Mesenchymal stem cell (in vitro differentiated cells and primary cell): Measurements from ENCODE around the gene MAPK8.
"Not testable (repeated sequence)": the region's sequence is repeated elsewhere in the genome, so short reads cannot be mapped to it uniquely, and the experiment has no call there.

Experiments
- DNase-seq: peaks from one replicate; pipeline ENCODE4 v3.0.0-alpha.2; 2013
- H2AFZ ChIP-seq: one replicate; pipeline ENCODE4 v1.6.1; 2013; ENCODE audit warnings: low read depth, mild to moderate bottlenecking, control low read depth, inconsistent platforms, low read length, moderate library complexity
- H2AK5ac ChIP-seq: 2 replicates; pipeline ENCODE4 v1.6.1; 2013; ENCODE audit warnings: low read length, moderate library complexity, mild to moderate bottlenecking, inconsistent platforms; ENCODE audit not compliant: severe bottlenecking
- H2BK120ac ChIP-seq: one replicate; pipeline ENCODE4 v1.6.1; 2013; ENCODE audit warnings: low read depth, mild to moderate bottlenecking, inconsistent platforms, low read length, moderate library complexity
- H2BK12ac ChIP-seq, 2 experiments: one replicate each; pipeline ENCODE4 v1.6.1; 2013; ENCODE audit warnings: inconsistent platforms in 2 of 2, low read length in 2 of 2, mild to moderate bottlenecking in 2 of 2, moderate library complexity in 2 of 2, control low read depth in 1 of 2
- H2BK15ac ChIP-seq: one replicate; pipeline ENCODE4 v1.6.1; 2013; ENCODE audit warnings: mild to moderate bottlenecking, low read depth, inconsistent platforms; ENCODE audit not compliant: poor library complexity, severe bottlenecking
- H2BK5ac ChIP-seq: 2 replicates; pipeline ENCODE4 v1.6.1; 2013; ENCODE audit warnings: low read depth, mild to moderate bottlenecking, low read length, control low read depth, inconsistent platforms; ENCODE audit not compliant: poor library complexity, severe bottlenecking
- H3K14ac ChIP-seq, 2 experiments: one replicate each; pipeline ENCODE4 v1.6.1; 2013; ENCODE audit warnings: inconsistent platforms in 2 of 2, low read length in 2 of 2, control low read depth in 1 of 2, mild to moderate bottlenecking in 1 of 2, moderate library complexity in 1 of 2
- H3K18ac ChIP-seq, 2 experiments: one replicate each; pipeline ENCODE4 v1.6.1; 2013; ENCODE audit warnings: inconsistent platforms in 2 of 2, low read length in 2 of 2, control low read depth in 1 of 2, low read depth in 1 of 2, mild to moderate bottlenecking in 1 of 2
- H3K23ac ChIP-seq, 2 experiments: one replicate each; pipeline ENCODE4 v1.6.1; 2013; ENCODE audit warnings: inconsistent platforms in 2 of 2, low read length in 2 of 2, mild to moderate bottlenecking in 2 of 2, moderate library complexity in 2 of 2, control low read depth in 1 of 2
- H3K27ac ChIP-seq: 2 replicates; pipeline ENCODE4 v1.5.1; 2013; ENCODE audit warnings: mild to moderate bottlenecking, moderate library complexity, low read length, control low read depth, inconsistent platforms; ENCODE audit not compliant: poor library complexity, severe bottlenecking
- H3K27me3 ChIP-seq, 2 experiments: 2 replicates each; pipeline versions ENCODE4 v1.6.1 to v1.7.0; 2013; ENCODE audit warnings: low read length in 2 of 2, mild to moderate bottlenecking in 2 of 2, moderate library complexity in 2 of 2, control low read depth in 1 of 2, inconsistent platforms in 1 of 2; ENCODE audit not compliant: control insufficient read depth in 1 of 2, insufficient read depth in 1 of 2
- H3K36me3 ChIP-seq, 2 experiments: 2 replicates each; pipeline versions ENCODE4 v1.6.1 to v1.7.0; 2013; ENCODE audit warnings: low read length in 2 of 2, control low read depth in 1 of 2, inconsistent platforms in 1 of 2, low read depth in 1 of 2, mild to moderate bottlenecking in 1 of 2; ENCODE audit not compliant: insufficient read depth in 2 of 2, control insufficient read depth in 1 of 2
- H3K4ac ChIP-seq, 2 experiments: one replicate each; pipeline ENCODE4 v1.6.1; 2013; ENCODE audit warnings: inconsistent platforms in 2 of 2, low read length in 2 of 2, mild to moderate bottlenecking in 2 of 2, moderate library complexity in 2 of 2, control low read depth in 1 of 2, low read depth in 1 of 2
- H3K4me1 ChIP-seq: 2 replicates; pipeline ENCODE4 v1.6.1; 2013; ENCODE audit warnings: low read depth, low read length, control low read depth; ENCODE audit not compliant: control insufficient read depth, insufficient read depth
- H3K4me2 ChIP-seq: 2 replicates; pipeline ENCODE4 v1.6.1; 2013; ENCODE audit warnings: low read length, mild to moderate bottlenecking, inconsistent platforms; ENCODE audit not compliant: poor library complexity, severe bottlenecking
- H3K4me3 ChIP-seq, 2 experiments: 2 replicates each; pipeline versions ENCODE4 v1.5.1 to v1.7.0; 2013; ENCODE audit warnings: low read length in 2 of 2, mild to moderate bottlenecking in 2 of 2, control low read depth in 1 of 2, low read depth in 1 of 2; ENCODE audit not compliant: insufficient read depth in 1 of 2
- H3K79me1 ChIP-seq: replicated peaks from 2 replicates; pipeline ENCODE4 v1.6.1; 2013; ENCODE audit warnings: mild to moderate bottlenecking, control low read depth, low read length, inconsistent platforms; ENCODE audit not compliant: poor library complexity, severe bottlenecking
- H3K9ac ChIP-seq: 2 replicates; pipeline ENCODE4 v1.7.0; 2013; ENCODE audit warnings: mild to moderate bottlenecking, low read length, moderate library complexity
- H3K9me3 ChIP-seq: 2 replicates; pipeline ENCODE4 v1.7.0; 2013; ENCODE audit warnings: mild to moderate bottlenecking, low read length; ENCODE audit not compliant: control insufficient read depth
- H4K8ac ChIP-seq: one replicate; pipeline ENCODE4 v1.6.1; 2013; ENCODE audit warnings: inconsistent platforms, mild to moderate bottlenecking, low read length, moderate library complexity
- H4K91ac ChIP-seq: one replicate; pipeline ENCODE4 v1.6.1; 2013; ENCODE audit warnings: mild to moderate bottlenecking, low read length, inconsistent platforms
- WGBS: methylation state at CpG from one replicate; pipeline ENCODE4 v1.1.7; 2013; ENCODE audit warnings: mixed read lengths; 5-methylcytosine and 5-hydroxymethylcytosine counted together

The MAPK8 gene

GRCh38 chr10:48340734-48341133 is 34.3 kb downstream of the MAPK8 start:
- Histone ChIP-seq H2BK12ac (no peak overlapping the region), H2BK15ac (no peak overlapping the region), H3K9me3 (no peaks in the 10 kb centered on the region), H3K4me2 (no peak overlapping the region), H3K4me1 (no peaks in the 10 kb centered on the region), H2AK5ac (no peak overlapping the region), H3K27ac (no peak overlapping the region), H3K4me3 (no peak overlapping the region), H2BK5ac (no peak overlapping the region), H2AFZ (no peak overlapping the region), H2BK120ac (no peak overlapping the region), H3K4ac (no peak overlapping the region), H3K27me3 (no peaks in the 10 kb centered on the region), H3K79me1 (peaks cover 21% of the 10 kb centered on the region), H4K91ac (no peak overlapping the region), H3K23ac (no peak overlapping the region), H3K9ac (no peak overlapping the region), H3K14ac (no peak overlapping the region), H3K18ac (no peak overlapping the region), H3K36me3 (no peaks in the 10 kb centered on the region), H4K8ac (no peak overlapping the region)
- DNase-seq = no peak

GRCh38 chr10:48343106-48343505 is 36.6 kb downstream of the MAPK8 start:
- Histone ChIP-seq H4K91ac (no peak overlapping the region), H2BK15ac (no peak overlapping the region), H2BK5ac (no peak overlapping the region), H3K9me3 (peaks cover 6% of the 10 kb centered on the region), H3K79me1 (peaks cover 30% of the 10 kb centered on the region), H3K27ac (no peak overlapping the region), H3K4me1 (no peaks in the 10 kb centered on the region), H3K9ac (no peak overlapping the region), H3K36me3 (no peaks in the 10 kb centered on the region), H3K18ac (no peak overlapping the region), H2BK120ac (no peak overlapping the region), H3K4ac (no peak overlapping the region), H2AK5ac (no peak overlapping the region), H2BK12ac (no peak overlapping the region), H2AFZ (no peak overlapping the region), H3K4me3 (no peak overlapping the region), H3K4me2 (no peak overlapping the region), H3K23ac (no peak overlapping the region), H3K27me3 (no peaks in the 10 kb centered on the region), H4K8ac (no peak overlapping the region), H3K14ac (no peak overlapping the region)
- 67% methylated on average over 2 of the region's 2 CpGs for WGBS
- DNase-seq = no peak

GRCh38 chr10:48343921-48344598 is 37.6 kb downstream of the MAPK8 start:
- Histone ChIP-seq H3K4me3 (no peak overlapping the region), H3K14ac (no peak overlapping the region), H2BK12ac (no peak overlapping the region), H3K4me2 (no peak overlapping the region), H3K4ac (no peak overlapping the region), H2AK5ac (no peak overlapping the region), H2BK15ac (no peak overlapping the region), H3K9me3 (peaks cover 6% of the 10 kb centered on the region), H3K79me1 (peaks cover 30% of the 10 kb centered on the region), H4K8ac (no peak overlapping the region), H3K23ac (no peak overlapping the region), H3K18ac (no peak overlapping the region), H2AFZ (no peak overlapping the region), H4K91ac (no peak overlapping the region), H3K36me3 (no peaks in the 10 kb centered on the region), H2BK5ac (no peak overlapping the region), H2BK120ac (no peak overlapping the region), H3K27me3 (no peaks in the 10 kb centered on the region), H3K9ac (no peak overlapping the region), H3K4me1 (no peaks in the 10 kb centered on the region), H3K27ac (no peak overlapping the region)
- no peak for DNase-seq
- no CpG with 5 or more reads among the region's 3 CpGs for WGBS

- 83% methylated on average over 9 of the region's 9 CpGs for WGBS
- not testable (repeated sequence) for H3K27ac ChIP-seq, H3K9ac ChIP-seq, H2BK120ac ChIP-seq, H2AFZ ChIP-seq, H3K4me3 ChIP-seq, DNase-seq, H4K91ac ChIP-seq, H4K8ac ChIP-seq, H3K4me1 ChIP-seq, H3K9me3 ChIP-seq, H2BK5ac ChIP-seq, H2BK12ac ChIP-seq, H3K4me2 ChIP-seq, H3K36me3 ChIP-seq, H2BK15ac ChIP-seq, H3K23ac ChIP-seq, H3K27me3 ChIP-seq, H2AK5ac ChIP-seq, H3K14ac ChIP-seq, H3K4ac ChIP-seq, H3K18ac ChIP-seq
- H3K79me1 ChIP-seq = peaks cover 22% of the 10 kb centered on the region
Observed at GRCh38 chr10:48346248-48346647, 39.8 kb downstream of the MAPK8 start.
